ENCODE data around the gene DDX1. TPM values are rescaled to one million over a fixed set of nuclear protein-coding genes. Genes with fewer than 3 reads are reported as not detected.

DDX1 gene
- total and polyA plus RNA-seq, 8 donors: 74.2 to 153 (median 126) TPM

DNA sequence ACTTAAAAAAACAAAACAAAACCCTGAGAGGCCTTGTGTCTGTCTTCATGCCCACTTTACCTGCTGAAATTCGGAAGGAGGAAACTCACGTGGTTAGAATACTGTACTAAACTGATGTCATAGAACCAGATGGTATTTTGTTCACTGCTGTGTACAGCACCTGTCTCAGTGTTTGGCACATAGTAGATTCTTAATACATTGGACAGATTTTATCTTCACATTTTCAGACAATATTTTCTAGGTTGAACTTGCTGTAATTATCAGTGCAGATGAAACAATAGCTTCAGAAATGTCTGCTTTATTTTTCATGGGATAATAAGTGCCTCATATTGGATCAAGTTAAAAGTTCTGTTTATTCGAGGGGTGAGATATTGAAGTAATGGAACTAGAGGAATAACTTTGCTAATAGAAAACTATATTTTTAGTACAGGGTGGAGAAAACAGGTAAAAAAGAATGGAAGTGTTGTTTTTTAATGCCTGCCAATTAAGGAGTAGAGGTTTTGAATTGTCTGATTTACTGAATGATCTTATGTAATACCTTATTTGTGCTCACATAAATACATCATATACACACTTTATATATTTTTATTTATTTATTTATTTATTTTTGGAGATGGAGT lies 23.7 kb downstream of the DDX1 start:
- Histone ChIP-seq H3K9me3 (no peaks in the 10 kb centered on the region), H3K27me3 (no peaks in the 10 kb centered on the region), H3K4me1 (no peaks in the 10 kb centered on the region), H3K36me3 (peaks cover 0 to 68% of the 10 kb centered on the region in 2 donors), H3K27ac (no peak overlapping the region), H3K4me3 (no peak overlapping the region)
- intact Hi-C loops (cut with DNase I): no loop called here
- DNase-seq (no peak), ATAC-seq (no peak)
- TF ChIP-seq, protein P1, sequence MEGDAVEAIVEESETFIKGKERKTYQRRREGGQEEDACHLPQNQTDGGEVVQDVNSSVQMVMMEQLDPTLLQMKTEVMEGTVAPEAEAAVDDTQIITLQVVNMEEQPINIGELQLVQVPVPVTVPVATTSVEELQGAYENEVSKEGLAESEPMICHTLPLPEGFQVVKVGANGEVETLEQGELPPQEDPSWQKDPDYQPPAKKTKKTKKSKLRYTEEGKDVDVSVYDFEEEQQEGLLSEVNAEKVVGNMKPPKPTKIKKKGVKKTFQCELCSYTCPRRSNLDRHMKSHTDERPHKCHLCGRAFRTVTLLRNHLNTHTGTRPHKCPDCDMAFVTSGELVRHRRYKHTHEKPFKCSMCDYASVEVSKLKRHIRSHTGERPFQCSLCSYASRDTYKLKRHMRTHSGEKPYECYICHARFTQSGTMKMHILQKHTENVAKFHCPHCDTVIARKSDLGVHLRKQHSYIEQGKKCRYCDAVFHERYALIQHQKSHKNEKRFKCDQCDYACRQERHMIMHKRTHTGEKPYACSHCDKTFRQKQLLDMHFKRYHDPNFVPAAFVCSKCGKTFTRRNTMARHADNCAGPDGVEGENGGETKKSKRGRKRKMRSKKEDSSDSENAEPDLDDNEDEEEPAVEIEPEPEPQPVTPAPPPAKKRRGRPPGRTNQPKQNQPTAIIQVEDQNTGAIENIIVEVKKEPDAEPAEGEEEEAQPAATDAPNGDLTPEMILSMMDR (IDR thresholded peaks at IDR 0.05): no peak

DNA sequence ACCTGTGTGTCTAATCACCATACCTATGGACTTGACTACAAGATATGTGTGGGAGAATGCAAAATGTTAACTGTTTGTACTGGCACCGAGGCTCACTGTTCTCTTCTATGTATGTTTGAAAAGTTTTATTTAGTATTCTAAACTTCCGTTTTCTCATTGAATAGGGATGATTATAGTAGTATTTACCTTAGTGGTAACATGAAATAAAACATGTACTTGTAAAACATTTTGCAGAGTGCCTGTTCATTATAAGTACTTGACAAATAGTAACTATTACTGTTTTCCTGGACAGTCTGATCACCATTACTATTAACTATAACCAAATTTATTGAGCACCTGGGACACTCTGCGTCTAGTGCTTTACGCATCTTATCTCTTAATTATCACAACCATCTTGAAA lies 24.8 kb downstream of the DDX1 start:
- no peaks in the 10 kb centered on the region for H3K27me3 ChIP-seq
- no peaks in the 10 kb centered on the region for H3K4me1 ChIP-seq
- peaks cover 0 to 76% of the 10 kb centered on the region in 2 donors for H3K36me3 ChIP-seq
- TF ChIP-seq, protein P1 (IDR thresholded peaks at IDR 0.05): no peak
- H3K9me3 ChIP-seq: no peaks in the 10 kb centered on the region
- H3K4me3 ChIP-seq: no peak overlapping the region
- no peak overlapping the region for H3K27ac ChIP-seq
- intact Hi-C loops (cut with DNase I): no loop called here
- no peak for ATAC-seq
- DNase-seq: no peak

DNA sequence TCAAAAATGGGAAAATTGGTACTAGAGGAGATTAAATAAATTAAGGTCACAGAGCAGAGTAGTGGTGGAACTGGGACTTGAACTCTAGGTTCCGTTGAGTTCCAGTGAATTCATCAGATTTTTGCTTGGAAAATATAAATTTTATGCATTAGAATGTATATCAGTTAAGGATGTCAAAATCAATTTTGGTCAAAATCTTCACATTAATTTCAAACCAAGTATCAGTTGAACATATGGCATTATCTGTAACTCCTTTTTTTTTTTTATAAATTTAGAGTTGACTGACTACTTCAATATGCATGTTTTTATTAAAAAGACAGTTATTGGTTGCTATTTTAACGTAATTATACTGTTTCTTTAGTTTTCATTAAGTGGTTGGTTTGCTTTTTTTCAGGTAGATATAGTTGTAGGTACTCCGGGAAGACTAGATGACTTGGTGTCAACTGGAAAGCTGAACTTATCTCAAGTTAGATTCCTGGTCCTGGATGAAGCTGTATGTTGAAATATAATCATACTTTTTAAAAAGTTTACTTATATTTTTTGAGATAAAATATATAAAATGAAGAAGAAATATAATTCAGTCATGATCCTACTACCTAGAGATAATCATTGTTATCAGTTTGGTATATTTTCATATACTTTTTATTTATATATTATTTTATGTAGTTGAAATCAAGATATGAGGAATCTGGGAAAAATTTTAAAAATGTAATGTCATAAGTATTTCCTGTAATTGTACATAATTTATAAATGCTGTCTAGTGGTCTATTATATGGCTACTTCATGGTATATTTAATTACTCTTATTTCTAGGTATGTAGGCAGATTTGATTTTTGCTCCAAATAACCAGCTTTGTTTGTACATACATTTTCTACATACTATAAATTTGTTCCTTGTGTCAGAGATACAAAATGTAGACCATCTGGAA lies 25.4 kb downstream of the DDX1 start:
- Histone ChIP-seq H3K27ac (no peak overlapping the region), H3K9me3 (no peaks in the 10 kb centered on the region), H3K4me3 (no peak overlapping the region), H3K4me1 (no peaks in the 10 kb centered on the region), H3K36me3 (peaks cover 0 to 83% of the 10 kb centered on the region in 2 donors), H3K27me3 (no peaks in the 10 kb centered on the region)
- TF ChIP-seq, protein P1 (IDR thresholded peaks at IDR 0.05): no peak
- intact Hi-C loops (cut with DNase I): no loop called here
- no peak for ATAC-seq
- DNase-seq: no peak

DNA sequence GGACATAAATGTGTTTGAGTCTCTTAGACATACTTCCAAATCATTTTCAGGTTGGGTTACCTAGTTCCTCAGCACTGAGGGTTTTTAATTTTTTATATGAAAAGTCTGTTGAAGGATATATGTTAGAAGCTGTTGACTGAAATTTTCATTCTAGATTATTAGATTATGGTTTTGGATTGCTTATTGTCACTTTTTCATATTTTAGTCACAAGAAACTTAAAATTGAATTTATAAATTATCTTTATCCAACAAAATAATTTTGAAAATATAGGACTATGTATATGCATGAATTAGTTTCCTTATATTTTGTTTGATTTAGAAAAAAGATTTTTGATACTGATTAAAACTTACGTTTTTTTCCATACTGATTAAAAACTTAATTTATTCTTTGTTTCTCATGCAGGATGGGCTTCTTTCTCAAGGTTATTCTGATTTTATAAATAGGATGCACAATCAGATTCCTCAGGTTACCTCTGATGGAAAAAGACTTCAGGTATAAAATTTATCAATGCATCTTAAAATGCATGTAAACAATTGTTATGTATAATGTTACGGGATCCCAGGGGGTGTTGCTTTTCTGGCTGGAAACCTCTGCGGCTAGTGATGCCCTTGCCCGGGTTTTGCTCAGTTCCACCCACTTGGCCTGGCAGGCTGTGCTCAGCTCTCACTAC lies 26.2 kb downstream of the DDX1 start:
- no peak for ATAC-seq
- Histone ChIP-seq H3K4me3 (no peak overlapping the region), H3K9me3 (no peaks in the 10 kb centered on the region), H3K36me3 (peaks cover 0 to 91% of the 10 kb centered on the region in 2 donors), H3K27ac (no peak overlapping the region), H3K27me3 (no peaks in the 10 kb centered on the region), H3K4me1 (no peaks in the 10 kb centered on the region)
- TF ChIP-seq, protein P1 (IDR thresholded peaks at IDR 0.05): no peak
- intact Hi-C loops (cut with DNase I): no loop called here
- DNase-seq: no peak

DNA sequence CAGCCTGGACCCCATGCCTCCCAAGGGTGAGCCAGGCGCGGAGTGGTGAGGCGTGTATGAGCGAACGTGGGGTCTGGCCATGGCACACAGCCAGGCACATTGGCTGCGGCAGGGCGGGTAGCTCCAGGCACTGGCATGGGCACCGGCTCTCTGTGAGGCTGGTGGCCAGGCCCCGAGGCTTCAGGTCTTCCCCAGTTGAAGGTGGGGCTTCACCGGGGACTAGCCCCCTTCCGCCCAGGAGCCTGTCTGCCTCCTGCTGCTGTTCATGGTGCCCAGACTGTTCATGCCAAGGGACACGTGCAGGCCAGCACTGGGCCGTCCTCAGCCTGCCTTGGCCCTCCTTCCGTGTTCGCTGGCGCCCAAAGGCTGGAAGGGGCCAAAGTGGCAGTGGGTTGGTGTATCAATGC lies 26.8 kb downstream of the DDX1 start:
- TF ChIP-seq, protein P1 (IDR thresholded peaks at IDR 0.05): no peak
- no peak for ATAC-seq

More for the DNA sequence above, 26.8 kb downstream of the DDX1 start:
- H3K27ac ChIP-seq: no peak overlapping the region
- H3K27me3 ChIP-seq: no peaks in the 10 kb centered on the region
- H3K4me3 ChIP-seq: no peak overlapping the region
- intact Hi-C loops (cut with DNase I): no loop called here
- DNase-seq: peak in 1 of 4 donors; percentile 66
- H3K36me3 ChIP-seq: peaks cover 0 to 91% of the 10 kb centered on the region in 2 donors
- no peaks in the 10 kb centered on the region for H3K4me1 ChIP-seq
- no peaks in the 10 kb centered on the region for H3K9me3 ChIP-seq

Data from left lung (tissue), 10 donors.